Dermis microvascular lymphatic vessel endothelial cell (primary cell): Measurements from ENCODE around the gene STX8. TPM values are rescaled to one million over a fixed set of nuclear protein-coding genes. Genes with fewer than 3 reads are reported as not detected.
"Not testable (repeated sequence)": the region's sequence is repeated elsewhere in the genome, so short reads cannot be mapped to it uniquely, and the experiment has no call there.

Experiments
- DNase-seq, 2 donors: peaks; one replicate each; pipeline versions ENCODE4 v3.0.0 to v3.0.0-alpha.2; 2010; ENCODE audit warnings: low read depth in 2 of 2
- total RNA-seq: library from RNA; depleted of rRNA; stranded (reverse); fragments of >200 nt; gene quantifications from 2 replicates; pipeline ENCODE4 v1.2.1, GENCODE V29; 2014

The STX8 gene
- total RNA-seq, 1 donor from 2014 or later: 49.3 TPM

DNA sequence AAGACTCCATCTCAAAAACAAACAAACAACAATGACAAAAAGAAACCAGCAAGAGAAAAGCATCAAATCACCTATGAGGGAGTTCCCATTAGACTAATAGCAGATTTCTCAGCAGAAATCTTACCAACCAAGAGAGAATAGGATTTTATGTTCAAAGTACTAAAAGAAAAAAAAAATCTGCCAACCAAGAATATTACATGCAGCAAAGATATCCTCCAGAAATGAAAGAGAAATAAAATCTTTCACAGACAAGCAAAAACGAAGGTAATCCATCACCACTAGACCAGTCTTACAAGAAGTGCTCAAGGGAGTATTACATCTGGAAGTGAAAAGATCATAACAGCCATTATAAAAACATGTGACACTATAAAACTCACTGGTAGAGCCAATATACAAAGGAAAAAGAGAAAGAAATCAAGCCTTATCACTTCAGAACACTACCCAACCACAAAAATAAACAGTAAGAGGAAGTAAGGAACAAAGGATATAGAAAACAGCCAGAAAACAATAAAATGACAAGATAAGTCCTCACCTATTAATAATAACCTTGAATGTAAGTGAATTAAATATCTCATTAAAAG is 66.3 kb downstream of the STX8 start:
- DNase-seq: peak in 1 of 2 donors; percentile 29

DNA sequence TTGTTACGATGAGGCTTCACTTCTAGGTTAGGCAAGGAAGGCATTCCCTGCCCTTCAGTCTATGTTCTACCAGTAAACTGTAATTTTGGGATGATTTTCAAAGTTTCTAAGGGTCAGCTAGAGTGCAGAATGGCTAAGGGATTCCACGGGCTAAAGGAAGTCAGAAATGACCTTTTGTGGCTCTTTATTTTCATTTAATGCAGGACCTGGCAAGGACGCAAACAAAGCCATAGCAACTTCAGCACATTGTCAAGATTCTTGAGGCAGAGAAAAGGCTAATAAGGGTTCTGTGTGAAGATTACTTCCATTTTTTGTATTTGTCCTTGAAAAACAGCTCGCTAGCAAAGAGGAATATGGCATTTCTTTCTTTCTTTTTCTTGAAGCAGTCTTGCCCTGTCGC is 76.6 kb downstream of the STX8 start:
- DNase-seq: no peak

DNA sequence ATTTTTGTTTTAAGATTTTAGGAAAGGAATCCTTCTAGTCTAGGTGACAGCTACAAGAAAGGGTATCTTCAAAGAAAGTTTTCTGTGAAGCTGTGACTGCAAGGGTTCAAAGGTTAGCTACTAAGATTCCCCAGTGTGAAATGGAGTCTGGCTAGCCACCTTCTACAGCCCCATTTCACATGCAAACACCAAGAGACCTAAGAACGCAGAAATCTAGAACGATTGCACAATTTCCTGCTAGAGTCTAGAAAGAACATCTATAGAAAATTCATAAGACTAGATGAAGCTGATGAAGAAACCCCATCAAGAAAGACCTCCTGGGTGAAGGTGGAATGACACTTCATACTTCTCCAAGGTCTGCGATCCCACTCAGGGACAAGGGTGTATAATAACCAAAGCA is 77.1 kb downstream of the STX8 start:
- DNase-seq: no peak

DNA sequence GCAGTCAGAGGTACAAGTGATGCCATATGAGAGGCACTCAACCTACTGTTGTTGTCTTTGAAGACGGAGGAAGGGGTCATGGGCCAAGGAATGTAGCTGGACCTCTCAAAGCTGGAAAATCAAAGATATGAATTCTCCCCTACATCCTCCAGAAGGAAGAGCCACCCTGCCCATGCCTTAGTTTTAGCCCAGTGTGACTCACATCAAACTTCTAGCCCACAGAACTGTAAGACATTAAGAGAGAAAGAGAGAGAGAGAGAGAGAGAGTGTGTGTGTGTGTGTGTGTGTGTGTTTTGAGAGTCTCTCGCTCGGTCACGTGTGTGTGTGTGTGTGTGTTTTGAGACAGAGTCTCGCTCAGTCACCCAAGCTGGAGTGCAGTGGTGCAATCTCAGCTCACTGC is 87.1 kb downstream of the STX8 start:
- DNase-seq: no peak

DNA sequence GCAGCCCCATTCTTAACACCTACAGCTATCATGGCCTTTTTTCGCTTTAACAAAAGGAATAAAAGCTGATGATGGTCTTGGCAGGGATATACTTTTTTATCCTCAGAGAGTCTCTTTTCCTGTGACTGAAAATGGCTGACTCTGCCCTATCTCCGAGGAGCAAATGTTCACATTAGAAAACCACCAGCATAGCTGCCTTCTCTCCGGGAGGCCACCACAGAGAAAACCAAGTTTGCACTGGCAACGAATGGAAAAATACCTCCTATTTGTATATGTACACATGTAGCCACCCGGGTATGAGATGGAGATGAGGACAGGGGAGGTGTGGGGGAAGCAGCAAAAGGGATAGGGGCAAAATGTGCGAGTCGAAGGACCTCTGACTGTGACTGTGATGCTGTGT is 88.2 kb downstream of the STX8 start:
- DNase-seq: no peak

DNA sequence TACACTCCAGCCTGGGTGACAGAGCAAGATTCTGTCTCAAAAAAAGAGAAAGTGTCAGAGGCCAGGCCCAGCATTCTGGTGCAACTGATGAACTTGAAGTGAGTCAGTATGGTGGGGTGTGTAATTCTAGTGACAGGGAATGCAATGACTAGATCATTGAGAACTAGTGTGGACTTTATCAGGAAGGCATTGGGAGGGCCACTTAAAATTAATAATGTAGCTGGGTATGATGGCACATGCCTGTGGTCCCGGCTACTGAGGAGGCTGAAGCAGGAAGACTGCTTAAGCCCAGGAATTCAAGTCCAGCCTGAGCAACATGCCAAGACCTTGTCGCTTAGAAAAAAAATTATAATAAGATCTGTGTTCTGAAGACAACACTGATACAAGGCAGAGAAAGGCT is 90.8 kb downstream of the STX8 start:
- DNase-seq: no peak

DNA sequence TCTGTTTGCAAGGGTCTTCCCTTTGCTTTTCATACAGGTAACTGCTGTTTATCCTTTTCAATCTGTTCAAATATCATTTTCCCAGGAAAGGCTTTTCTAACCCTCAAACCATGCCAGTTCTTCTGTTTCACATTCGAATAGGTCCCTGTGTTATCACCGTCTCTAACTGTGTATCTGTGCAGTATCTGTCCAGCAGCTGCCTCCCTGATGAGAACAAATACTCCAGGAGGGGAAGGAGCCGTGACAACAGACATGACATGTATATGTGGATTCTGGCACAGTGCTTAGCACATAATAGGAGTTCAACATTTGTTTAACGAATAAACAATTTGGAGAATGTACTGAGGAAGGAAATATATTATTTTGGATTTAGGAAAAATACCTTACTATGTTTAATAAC is 95.7 kb downstream of the STX8 start:
- DNase-seq: no peak

DNA sequence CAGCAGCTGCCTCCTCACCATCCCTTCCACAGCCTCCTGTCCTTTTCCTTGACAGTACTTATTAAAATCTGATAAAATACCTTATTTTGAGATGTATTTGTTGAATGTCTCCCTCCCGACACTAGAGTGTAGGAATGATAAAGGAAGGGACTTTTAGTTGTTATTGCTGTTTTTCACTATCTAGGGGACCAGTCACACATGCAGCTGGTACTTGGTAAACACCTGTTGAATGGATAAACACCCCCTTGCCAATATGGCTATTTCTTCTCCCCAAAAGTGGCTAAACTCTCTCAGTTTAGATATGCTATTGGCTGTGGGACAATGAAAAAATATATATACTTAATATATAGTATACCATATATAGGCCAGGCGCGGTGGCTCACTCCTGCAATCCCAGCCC is 96.7 kb downstream of the STX8 start:
- no peak for DNase-seq

DNA sequence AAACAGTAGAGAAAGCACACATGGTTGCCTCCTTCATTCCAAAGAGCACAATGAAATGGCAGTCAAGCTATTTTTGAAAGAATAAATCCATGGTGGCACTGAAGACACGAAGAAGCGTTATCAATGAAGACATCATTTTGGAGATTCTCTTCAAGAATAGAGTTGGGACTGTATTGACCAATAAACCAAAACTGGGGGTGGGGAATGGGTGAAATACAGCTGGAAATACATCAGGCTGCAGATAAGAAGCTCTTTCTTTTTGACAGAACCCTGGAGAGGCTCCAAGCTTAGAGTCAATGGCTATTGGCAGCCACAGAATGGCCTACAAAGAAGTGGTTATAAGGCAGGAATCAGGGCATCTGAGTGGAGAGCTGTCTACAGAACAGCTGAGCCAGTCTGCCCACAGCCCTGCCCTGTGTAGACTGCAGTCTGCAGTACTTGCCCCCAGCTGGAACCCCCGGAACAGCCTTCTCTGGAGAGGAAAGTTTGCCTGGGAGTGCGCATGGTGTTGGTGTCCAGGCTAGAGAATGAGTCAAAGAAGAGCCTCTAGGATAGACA is 100.4 kb downstream of the STX8 start:
- no peak for DNase-seq

DNA sequence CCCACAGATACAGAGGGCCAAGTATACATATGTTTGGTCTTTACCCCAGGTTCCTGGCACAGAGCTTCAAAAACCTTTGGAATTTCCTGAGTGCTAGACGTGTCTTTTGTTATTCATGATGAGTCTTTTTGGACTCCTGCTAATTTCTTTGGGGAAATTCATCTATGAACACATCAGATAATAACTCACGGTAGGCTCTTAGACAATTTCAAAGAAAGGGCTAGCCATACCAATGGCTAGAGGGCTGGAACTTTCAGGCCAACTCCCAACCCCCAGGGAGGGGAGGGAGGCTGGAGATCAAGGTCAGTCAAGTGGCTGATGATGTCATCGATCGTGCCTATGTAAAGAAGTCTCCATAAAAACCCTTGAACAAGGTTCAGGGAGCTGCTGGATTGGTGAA is 101.9 kb downstream of the STX8 start:
- peak in 1 of 2 donors; percentile 33 for DNase-seq

DNA sequence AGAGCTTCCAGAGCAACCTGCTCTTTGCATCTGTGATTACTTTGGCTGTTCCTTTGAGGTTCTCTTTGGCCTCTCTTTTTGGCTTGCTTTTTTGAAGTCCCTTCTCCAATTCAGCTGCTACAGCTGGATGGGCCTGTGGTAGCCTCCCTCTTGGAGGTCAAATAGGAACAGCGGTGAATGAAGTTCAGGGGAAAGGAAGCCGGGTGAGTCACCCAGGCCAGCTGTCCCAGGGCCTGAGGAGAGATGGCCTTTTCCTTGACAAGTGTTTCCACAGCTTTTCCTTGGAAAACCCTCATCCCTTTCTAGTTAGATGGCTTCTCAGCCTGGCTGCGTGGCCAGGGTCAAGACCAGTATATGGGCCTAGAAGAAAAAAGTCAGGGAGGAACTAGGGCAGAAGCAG is 103.1 kb downstream of the STX8 start:
- DNase-seq: peak in 1 of 2 donors; percentile 60

DNA sequence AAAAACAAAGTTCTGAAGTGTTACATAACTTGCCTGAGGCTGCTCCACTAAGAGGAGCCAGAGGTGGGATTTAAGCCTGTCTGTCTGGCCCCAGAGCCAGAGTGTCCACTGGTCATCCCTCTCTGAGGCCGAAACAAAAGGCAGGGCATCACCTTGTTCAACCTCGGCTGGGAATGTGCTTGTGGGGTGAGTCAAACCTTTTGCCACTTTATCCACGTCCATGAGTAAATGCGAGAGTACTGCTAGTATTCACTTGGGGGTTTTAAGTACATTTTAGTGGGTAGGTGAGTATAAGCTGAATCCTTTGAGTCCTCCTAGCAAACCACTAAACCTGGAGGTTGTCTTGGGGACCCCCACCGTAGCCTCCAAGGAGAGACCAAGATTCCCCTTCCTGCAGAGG is 103.5 kb downstream of the STX8 start:
- no peak for DNase-seq

DNA sequence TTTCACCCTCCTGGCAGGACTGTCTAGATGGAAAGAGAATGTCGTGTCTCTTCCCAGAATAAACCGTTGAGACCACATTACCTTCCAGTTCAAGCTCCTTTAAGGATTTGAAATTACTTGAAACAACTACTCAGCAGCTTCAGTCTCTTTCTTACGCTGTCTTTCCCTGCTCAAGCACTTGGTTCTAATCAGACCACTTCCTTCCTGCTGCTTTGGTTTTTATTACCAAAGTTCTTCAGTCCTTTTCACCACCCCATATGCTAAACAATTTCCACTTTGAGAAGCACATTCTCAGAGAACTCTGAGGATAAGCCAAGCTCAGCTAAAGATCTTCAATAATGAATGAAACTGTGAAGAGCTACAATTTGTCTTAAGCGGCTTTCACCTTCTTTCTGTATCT is 105.4 kb downstream of the STX8 start:
- DNase-seq: peak in 1 of 2 donors; percentile 31

DNA sequence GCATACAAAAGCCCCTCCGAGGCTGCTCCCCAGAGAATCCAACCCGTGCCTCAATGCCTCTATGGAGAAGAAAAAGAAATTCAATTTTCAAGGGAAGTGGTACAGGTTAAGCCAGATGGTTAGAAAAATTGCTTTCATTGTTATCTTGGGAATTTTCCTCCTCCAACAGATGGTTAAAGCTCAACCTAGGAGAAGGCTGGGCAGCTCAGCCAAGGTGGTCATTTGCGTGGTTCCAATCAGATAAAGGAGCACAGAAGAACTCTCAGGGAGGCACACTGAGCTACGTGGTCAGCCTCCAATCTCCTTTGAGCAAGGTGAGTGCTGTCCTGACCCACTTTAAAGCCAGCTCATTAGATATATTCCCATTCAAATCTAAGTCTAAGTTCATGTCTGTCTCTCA is 106.7 kb downstream of the STX8 start:
- no peak for DNase-seq

DNA sequence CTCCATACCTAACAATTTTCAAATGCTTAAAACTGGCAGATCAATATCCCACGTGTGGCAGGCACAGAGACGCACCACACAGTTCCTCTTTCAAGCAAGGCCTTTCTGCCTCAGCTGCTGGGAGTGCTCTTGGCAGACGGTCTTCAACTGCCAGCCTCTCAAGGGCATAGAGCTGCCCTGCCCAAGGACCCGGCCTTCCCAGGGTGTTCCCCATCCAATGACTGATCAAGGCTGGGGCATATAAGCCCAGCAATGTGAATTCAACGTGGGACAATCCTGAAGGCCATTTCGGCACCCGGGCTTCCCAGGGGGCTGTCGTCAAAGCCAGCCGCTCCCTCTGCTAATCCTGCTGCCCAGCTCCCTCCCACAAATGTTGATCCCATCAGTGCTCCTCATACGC is 107.1 kb downstream of the STX8 start:
- no peak for DNase-seq

DNA sequence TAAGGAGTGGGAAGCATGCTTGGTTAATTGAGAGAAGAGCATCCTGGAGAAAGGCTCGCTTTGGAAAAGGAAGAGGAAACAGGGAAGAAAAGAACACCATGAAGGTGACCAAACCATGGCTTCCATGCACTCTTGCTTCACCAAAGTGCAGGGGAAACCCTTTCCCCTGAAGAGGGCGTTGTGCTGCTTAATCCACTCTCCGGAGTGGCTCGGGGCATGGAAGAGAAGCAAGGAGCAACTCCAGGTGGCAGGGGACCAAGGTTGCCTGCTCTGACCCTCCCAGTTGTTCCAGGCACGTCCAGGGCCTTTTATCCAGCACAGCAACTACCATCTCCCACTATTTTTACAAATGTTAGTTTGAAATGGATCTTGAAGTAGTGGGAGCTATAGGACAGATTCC is 108.1 kb downstream of the STX8 start:
- DNase-seq: no peak

DNA sequence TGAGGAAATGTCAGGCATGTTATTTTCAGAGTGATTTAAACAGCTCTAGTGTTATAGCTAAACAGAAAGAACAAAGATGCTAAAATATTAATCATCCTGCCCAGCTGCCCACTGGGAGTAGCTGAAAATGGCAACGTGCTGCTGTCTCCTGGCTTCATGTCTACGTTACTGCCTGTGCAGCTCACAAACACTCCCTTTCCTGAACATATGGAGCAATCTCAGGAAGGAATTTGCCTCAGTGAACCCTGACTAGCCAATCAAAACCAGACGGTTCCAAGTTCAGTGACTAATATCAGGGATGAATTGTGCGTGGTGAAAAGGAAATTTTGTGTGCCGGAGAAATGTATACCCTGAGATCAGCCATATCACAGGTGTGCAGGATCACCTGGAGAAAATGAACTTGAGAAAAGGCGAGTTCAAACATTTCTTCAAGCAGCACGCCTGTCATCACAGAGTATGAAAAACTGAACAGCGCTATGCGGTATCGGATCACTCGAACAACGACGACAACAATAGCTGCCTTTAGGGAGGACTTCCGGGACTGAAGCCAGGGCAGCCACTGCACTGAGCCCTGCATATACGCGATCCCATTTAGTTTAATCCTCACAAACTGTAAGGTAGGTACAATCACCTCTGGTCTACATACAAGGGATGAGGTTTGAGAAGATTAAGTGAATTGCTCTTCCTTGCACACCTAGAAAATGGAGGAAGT is 110.3 kb downstream of the STX8 start:
- peak; percentile 78 to 89 for DNase-seq

DNA sequence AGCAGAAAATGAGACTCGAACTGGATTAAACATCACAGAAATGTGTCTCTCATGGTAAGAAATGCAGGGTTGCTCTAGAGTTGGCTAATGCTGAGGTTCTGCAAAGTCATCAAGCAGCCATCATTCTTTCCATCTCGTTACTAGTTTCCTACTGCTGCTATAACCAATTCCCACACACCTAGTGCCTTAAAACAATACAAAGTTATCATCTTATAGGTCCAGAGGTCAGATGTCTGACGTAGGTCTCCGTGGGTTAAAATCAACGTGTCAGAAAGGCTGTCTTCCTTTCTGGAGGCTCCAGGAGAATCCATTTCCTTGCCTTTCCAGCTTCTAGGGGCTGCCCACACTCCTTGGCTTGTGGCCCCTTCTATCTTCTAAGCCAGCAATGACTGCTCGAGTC is 118.6 kb downstream of the STX8 start:
- no peak for DNase-seq

DNA sequence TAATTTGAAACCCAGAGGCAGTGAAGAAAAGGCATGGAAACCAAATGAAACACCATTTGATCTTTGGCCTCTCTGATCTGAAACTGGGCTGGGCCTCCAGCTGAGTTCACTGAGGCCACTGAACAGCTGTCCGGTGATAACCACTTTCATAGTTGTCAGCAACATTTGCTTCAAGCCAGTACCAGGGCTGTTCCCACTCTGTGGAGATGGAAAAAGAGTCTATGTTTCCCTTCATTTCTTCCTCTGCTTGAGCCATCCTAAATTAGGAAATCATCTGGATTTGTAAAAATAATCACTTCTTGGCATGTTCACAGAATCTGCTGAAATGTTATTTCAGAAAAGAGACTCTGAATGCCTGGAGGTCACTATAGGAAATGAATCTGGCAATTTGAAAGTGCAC is 119.3 kb downstream of the STX8 start:
- DNase-seq: peak; percentile 95 to 97

DNA sequence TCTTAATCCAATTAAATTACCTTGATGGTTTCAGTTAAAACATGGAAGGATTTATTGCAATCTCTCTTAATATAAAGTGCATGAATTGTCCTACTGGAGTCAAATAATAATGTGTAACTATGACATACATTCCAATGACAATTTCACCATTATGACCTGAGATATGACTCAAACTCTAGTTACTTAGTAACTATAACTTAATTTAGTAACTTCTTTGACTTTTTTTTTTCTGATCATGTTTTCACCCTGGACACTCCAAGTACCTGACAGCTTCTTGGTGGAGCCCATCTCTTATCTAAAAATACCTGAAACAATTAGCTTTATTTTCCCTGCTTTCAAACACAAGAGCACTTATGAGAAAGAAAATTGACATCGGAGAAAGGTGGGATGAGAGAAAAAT is 123.7 kb downstream of the STX8 start:
- no peak for DNase-seq

DNA sequence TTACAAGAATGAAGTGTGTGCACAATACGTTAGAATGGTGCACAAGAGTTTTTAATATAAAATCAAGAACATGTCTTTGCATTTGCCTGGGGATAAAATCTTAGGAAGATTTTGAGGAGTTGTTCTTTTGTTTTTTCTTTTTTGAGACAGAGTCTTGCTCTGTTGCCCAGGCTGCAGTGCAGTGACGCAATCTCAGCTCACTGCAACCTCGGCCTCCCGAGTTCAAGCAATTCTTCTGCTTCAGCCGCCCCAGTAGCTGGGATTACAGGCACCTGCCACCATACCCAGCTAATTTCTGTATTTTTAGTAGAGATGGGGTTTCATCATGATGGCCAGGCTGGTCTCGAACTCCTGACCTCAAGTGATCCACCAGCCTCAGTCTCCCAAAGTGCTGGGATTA is 128.3 kb downstream of the STX8 start:
- DNase-seq: not testable (repeated sequence)

DNA sequence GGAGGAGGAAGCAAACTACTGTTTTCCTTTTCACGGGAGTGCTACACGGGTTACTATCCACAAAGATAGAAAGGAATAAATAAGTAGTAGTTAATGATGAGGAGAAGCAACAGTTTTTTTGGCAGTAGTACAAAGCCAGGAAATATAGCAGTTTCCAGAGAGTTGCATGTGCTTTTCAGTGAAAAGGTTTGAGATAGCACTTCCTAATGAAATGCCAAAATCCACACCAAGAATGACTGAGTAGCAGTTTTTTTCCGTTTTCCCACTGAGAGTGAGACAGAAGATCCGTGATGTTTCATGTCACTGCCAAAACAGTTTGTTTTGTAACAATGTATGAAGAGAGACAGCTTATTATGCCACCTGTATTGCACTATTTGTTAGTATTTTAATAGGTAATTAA is 129.1 kb downstream of the STX8 start:
- peak; percentile 94 to 96 for DNase-seq

DNA sequence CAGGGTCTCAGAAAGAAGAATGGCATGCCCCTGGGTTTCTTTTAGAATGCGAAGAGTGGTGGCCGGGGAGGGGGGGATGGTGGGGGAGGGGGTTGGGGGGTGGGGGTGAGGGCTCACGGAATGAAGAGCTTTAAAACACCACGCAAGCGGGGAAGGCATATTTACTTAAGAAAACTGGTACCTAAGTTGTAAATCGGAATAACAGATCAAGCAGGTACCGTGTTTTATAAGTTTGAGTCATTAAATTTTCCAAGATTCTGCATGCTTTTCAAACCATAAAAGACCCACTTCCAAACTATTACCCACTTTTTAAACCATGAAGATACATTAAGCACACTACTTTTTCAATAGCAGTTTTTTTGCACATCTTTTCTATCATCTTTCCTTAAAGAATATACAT is 130.2 kb downstream of the STX8 start:
- no peak for DNase-seq
